ENCODE measurements around the gene INTS11. TPM values are rescaled to one million over a fixed set of nuclear protein-coding genes. Genes with fewer than 3 reads are reported as not detected.

Gene INTS11
- total and polyA plus RNA-seq, 9 of the 15 experiments (the other 6 are each of a cell fraction or from before 2014, with no cell fraction given), result 3.6 to 183 (median 110) TPM

DNA sequence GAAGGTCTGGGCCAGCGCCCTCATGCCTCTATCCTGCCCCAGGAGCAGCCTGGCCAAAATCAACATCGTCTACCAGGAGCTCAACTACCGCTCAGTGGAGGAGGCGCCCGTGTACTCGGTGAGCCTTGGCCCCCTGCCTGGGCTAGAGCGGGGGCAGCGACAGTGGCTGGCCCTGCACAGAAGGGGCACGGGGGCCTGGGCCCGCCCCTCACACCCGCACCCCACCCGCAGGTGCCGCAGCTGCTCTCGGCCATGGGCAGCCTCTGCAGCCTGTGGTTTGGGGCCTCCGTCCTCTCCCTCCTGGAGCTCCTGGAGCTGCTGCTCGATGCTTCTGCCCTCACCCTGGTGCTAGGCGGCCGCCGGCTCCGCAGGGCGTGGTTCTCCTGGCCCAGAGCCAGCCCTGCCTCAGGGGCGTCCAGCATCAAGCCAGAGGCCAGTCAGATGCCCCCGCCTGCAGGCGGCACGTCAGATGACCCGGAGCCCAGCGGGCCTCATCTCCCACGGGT lies 33.4 kb downstream of the INTS11 start (continued):
- TF ChIP-seq, protein P1, sequence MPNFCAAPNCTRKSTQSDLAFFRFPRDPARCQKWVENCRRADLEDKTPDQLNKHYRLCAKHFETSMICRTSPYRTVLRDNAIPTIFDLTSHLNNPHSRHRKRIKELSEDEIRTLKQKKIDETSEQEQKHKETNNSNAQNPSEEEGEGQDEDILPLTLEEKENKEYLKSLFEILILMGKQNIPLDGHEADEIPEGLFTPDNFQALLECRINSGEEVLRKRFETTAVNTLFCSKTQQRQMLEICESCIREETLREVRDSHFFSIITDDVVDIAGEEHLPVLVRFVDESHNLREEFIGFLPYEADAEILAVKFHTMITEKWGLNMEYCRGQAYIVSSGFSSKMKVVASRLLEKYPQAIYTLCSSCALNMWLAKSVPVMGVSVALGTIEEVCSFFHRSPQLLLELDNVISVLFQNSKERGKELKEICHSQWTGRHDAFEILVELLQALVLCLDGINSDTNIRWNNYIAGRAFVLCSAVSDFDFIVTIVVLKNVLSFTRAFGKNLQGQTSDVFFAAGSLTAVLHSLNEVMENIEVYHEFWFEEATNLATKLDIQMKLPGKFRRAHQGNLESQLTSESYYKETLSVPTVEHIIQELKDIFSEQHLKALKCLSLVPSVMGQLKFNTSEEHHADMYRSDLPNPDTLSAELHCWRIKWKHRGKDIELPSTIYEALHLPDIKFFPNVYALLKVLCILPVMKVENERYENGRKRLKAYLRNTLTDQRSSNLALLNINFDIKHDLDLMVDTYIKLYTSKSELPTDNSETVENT (CRISPR knock-in tag; IDR thresholded peaks at IDR 0.05), result peak; percentile 51; the same call in 1 of the 2 replicates

DNA sequence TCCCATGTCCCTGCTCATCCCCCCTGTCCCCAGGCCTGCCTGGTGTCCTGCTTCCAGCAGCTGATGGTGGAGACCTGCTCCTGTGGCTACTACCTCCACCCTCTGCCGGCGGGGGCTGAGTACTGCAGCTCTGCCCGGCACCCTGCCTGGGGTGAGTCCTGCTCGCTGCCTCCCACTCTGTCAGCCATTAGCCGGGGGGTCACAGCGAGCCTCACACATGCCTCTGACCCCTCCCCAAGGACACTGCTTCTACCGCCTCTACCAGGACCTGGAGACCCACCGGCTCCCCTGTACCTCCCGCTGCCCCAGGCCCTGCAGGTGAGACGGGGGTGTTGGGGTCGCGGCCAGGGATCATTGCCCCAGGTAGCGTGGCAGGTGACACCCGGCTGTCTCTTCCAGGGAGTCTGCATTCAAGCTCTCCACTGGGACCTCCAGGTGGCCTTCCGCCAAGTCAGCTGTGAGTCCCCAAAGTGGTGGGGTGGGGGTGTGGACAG lies 34.2 kb downstream of the INTS11 start:
- no peaks in the 10 kb centered on the region for H3K79me2 ChIP-seq (ENCODE audit: control insufficient read depth, insufficient read depth, low read length)
- DNase-seq (ENCODE audit: extremely low read depth in 1 of 4, low spot score in 3 of 4) (peak; percentile 79 to 87 (median 84)), ATAC-seq (peak; percentile 62), FAIRE-seq (peak; percentile 93)
- peak overlapping the region in 1 of 2 experiments; percentile 82; a peak in 2 of 4 replicates for H3K9ac ChIP-seq (ENCODE audit: insufficient read depth in 1 of 2, low read depth in 2 of 2, low read length in 2 of 2)
- whole genome bisulfite sequencing (ENCODE audit: insufficient coverage, low coverage, missing lambda C conversion rate), result 16% methylated on average over 14 of the region's 15 CpGs
- ChIA-PET CTCF (ENCODE audit: low intra/inter-chr PET ratio) (interaction anchor here (1.5 kb wide), 1 partner anchor 306 kb away, joined by 8 read pairs; no protein-coding TSS in a partner anchor), POLR2A (interaction anchor here (0.6 to 1.1 kb wide), 4 partner anchors 8 to 313 kb away, joined by 3 to 4 read pairs (median 3); no protein-coding TSS in a partner anchor)
- peaks cover 11% of the 10 kb centered on the region for H3K9me1 ChIP-seq (ENCODE audit: control insufficient read depth, insufficient read depth, low read length)
- peaks cover 5 to 86% of the 10 kb centered on the region in 2 experiments; a peak in 3 of 5 replicates for H3K4me1 ChIP-seq (replicated peaks in 1 of 2; ENCODE audit: control insufficient read depth in 2 of 2, insufficient read depth in 2 of 2, low read length in 2 of 2)
- no peak overlapping the region for H3K4me3 ChIP-seq
- no peaks in the 10 kb centered on the region for H3K9me3 ChIP-seq (replicated peaks; ENCODE audit: control insufficient read depth, insufficient read depth, low read depth, low read length)
- peaks cover 6% of the 10 kb centered on the region; the same call in 1 of the 3 replicates for H3K36me3 ChIP-seq (ENCODE audit: control insufficient read depth, insufficient read depth, low read length)
- peaks cover 2 to 33% of the 10 kb centered on the region in 2 experiments; a peak in 3 of 5 replicates for H3K27me3 ChIP-seq (ENCODE audit: control insufficient read depth in 2 of 2, insufficient read depth in 2 of 2, low read length in 2 of 2)
- H3K27ac ChIP-seq (ENCODE audit: extremely low read depth, low read depth, low read length), result no peak overlapping the region
- BruUV-seq (replicated peaks), result no TSS peak
- in situ Hi-C loops (cut with MboI) (no loop called here), intact Hi-C loops (cut with micrococcal nuclease) (loop anchor here (2.0 to 10.0 kb wide), 2 partner anchors 167 to 305 kb away; partner anchors contain the start of gene PERM1)
- H3K4me2 ChIP-seq (ENCODE audit: insufficient read depth, low read length), result no peak overlapping the region
- H2AFZ ChIP-seq (ENCODE audit: low read depth, low read length), result no peak overlapping the region
- H4K20me1 ChIP-seq (replicated peaks; ENCODE audit: control insufficient read depth, insufficient read depth, low read length), result peaks cover 19% of the 10 kb centered on the region; the same call in 1 of the 2 replicates
- TF ChIP-seq, protein P2, sequence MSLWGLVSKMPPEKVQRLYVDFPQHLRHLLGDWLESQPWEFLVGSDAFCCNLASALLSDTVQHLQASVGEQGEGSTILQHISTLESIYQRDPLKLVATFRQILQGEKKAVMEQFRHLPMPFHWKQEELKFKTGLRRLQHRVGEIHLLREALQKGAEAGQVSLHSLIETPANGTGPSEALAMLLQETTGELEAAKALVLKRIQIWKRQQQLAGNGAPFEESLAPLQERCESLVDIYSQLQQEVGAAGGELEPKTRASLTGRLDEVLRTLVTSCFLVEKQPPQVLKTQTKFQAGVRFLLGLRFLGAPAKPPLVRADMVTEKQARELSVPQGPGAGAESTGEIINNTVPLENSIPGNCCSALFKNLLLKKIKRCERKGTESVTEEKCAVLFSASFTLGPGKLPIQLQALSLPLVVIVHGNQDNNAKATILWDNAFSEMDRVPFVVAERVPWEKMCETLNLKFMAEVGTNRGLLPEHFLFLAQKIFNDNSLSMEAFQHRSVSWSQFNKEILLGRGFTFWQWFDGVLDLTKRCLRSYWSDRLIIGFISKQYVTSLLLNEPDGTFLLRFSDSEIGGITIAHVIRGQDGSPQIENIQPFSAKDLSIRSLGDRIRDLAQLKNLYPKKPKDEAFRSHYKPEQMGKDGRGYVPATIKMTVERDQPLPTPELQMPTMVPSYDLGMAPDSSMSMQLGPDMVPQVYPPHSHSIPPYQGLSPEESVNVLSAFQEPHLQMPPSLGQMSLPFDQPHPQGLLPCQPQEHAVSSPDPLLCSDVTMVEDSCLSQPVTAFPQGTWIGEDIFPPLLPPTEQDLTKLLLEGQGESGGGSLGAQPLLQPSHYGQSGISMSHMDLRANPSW (CRISPR knock-in tag; IDR thresholded peaks at IDR 0.05), result 0 out of 2 replicates have a peak, but pooled peaks have one; percentile 59
- TF ChIP-seq, protein P3, sequence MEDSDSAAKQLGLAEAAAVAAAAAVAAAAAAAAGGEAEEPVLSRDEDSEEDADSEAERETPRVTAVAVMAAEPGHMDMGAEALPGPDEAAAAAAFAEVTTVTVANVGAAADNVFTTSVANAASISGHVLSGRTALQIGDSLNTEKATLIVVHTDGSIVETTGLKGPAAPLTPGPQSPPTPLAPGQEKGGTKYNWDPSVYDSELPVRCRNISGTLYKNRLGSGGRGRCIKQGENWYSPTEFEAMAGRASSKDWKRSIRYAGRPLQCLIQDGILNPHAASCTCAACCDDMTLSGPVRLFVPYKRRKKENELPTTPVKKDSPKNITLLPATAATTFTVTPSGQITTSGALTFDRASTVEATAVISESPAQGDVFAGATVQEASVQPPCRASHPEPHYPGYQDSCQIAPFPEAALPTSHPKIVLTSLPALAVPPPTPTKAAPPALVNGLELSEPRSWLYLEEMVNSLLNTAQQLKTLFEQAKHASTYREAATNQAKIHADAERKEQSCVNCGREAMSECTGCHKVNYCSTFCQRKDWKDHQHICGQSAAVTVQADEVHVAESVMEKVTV (CRISPR knock-in tag; IDR thresholded peaks at IDR 0.05), result 0 out of 2 replicates have a peak, but pooled peaks have one; percentile 16
- TF ChIP-seq YY1 (IDR thresholded peaks at IDR 0.05; ENCODE audit: borderline replicate concordance in 1 of 3, control insufficient read depth in 1 of 3, extremely low read depth in 1 of 3, insufficient read depth in 3 of 3, insufficient read length in 1 of 3, insufficient replicate concordance in 2 of 3, low read depth in 1 of 3, low read length in 2 of 3) (peak in 2 of 3 experiments; percentile 20 to 71), SAFB (IDR thresholded peaks at IDR 0.05; ENCODE audit: borderline replicate concordance, low read depth, low read length) (peak; percentile 92; the same call in 1 of the 2 replicates), ZBTB7A (IDR thresholded peaks at IDR 0.05; ENCODE audit: borderline replicate concordance, control insufficient read depth, low read depth, low read length) (peak; percentile 25; the same call in 1 of the 2 replicates), SRF (CRISPR knock-in tag; IDR thresholded peaks at IDR 0.05) (peak in 1 of 2 experiments; percentile 57; a peak in 1 of 4 replicates), EP400 (IDR thresholded peaks at IDR 0.05) (no peak)

Data from K562 (cell line).